ENCODE data around the gene PCDHGB7.
"Not testable (repeated sequence)": the region's sequence is repeated elsewhere in the genome, so short reads cannot be mapped to it uniquely, and the experiment has no call there.

PCDHGB7 gene

GRCh38 chr5:141430332-141431113, 13.0 kb downstream of the PCDHGB7 start, which contains the start of gene PCDHGA12:
PCDHGA12 (plus strand) TSS chr5:141430507; CDS start chr5:141430760, 253 bp downstream.
- DNase-seq, result peak; percentile 7

- DNase-seq, result no peak
Observed at GRCh38 chr5:141431286-141431685, 13.8 kb downstream of the PCDHGB7 start.

- not testable (repeated sequence) for DNase-seq
Observed at GRCh38 chr5:141432308-141432707, 14.8 kb downstream of the PCDHGB7 start.

GRCh38 chr5:141432726-141433125, 15.2 kb downstream of the PCDHGB7 start:
- not testable (repeated sequence) for DNase-seq

- no peak for DNase-seq
Observed at GRCh38 chr5:141434006-141434405, 16.5 kb downstream of the PCDHGB7 start.

- no peak for DNase-seq
Observed at GRCh38 chr5:141437221-141437620, 19.7 kb downstream of the PCDHGB7 start.

GRCh38 chr5:141439411-141440141, 22.1 kb downstream of the PCDHGB7 start:
- no peak for DNase-seq

GRCh38 chr5:141440341-141440740, 22.9 kb downstream of the PCDHGB7 start:
- no peak for DNase-seq

GRCh38 chr5:141441571-141442170, 24.2 kb downstream of the PCDHGB7 start:
- no peak for DNase-seq

GRCh38 chr5:141465351-141465750, 47.9 kb downstream of the PCDHGB7 start:
- DNase-seq, result no peak

Measured in midbrain (tissue), 1 donor.